ENCODE measurements around the gene SPOCK1. TPM values are rescaled to one million over a fixed set of nuclear protein-coding genes. Genes with fewer than 3 reads are reported as not detected.
"Not testable (repeated sequence)": the region's sequence is repeated elsewhere in the genome, so short reads cannot be mapped to it uniquely, and the experiment has no call there.

The SPOCK1 gene
- total RNA-seq, 1 donor from 2014 or later: 19.6 TPM

- ATAC-seq (ENCODE audit: poor library complexity) (no peak), DNase-seq (no peak)
- intact Hi-C loops (cut with DNase I): no loop called here
Observed at GRCh38 chr5:137234973-137235943, 263.9 kb downstream of the SPOCK1 start.

- intact Hi-C loops (cut with DNase I): no loop called here
- ATAC-seq (ENCODE audit: poor library complexity): no peak
- DNase-seq: no peak
Observed at GRCh38 chr5:137233726-137234125, 265.4 kb downstream of the SPOCK1 start.

GRCh38 chr5:137233304-137233703 lies 265.8 kb downstream of the SPOCK1 start:
- intact Hi-C loops (cut with DNase I); DNase-seq; ATAC-seq (ENCODE audit: poor library complexity): not testable (repeated sequence)

- ATAC-seq (ENCODE audit: poor library complexity) (no peak), DNase-seq (no peak)
- intact Hi-C loops (cut with DNase I): no loop called here
Observed at GRCh38 chr5:137231540-137231939, 267.6 kb downstream of the SPOCK1 start.

- ATAC-seq (ENCODE audit: poor library complexity) (no peak), DNase-seq (no peak)
- intact Hi-C loops (cut with DNase I): no loop called here
Observed at GRCh38 chr5:137228816-137229215, 270.3 kb downstream of the SPOCK1 start.

- intact Hi-C loops (cut with DNase I): no loop called here
- DNase-seq: no peak
- no peak for ATAC-seq (ENCODE audit: poor library complexity)
Observed at GRCh38 chr5:137226081-137226480, 273.0 kb downstream of the SPOCK1 start.

GRCh38 chr5:137223324-137224295 lies 275.5 kb downstream of the SPOCK1 start:
- intact Hi-C loops (cut with DNase I): loop anchor here (5.0 kb wide), 1 partner anchor 421 kb away; no protein-coding TSS in a partner anchor
- ATAC-seq (ENCODE audit: poor library complexity) (peak; percentile 82), DNase-seq (no peak)

- intact Hi-C loops (cut with DNase I): loop anchor here (5.0 kb wide), 1 partner anchor 420 kb away; no protein-coding TSS in a partner anchor
- ATAC-seq (ENCODE audit: poor library complexity): no peak
- no peak for DNase-seq
Observed at GRCh38 chr5:137221943-137222342, 277.2 kb downstream of the SPOCK1 start.

- DNase-seq (no peak), ATAC-seq (ENCODE audit: poor library complexity) (peak; percentile 57)
- intact Hi-C loops (cut with DNase I): loop anchor here (5.0 kb wide), 1 partner anchor 418 kb away; no protein-coding TSS in a partner anchor
Observed at GRCh38 chr5:137220523-137220927, 278.6 kb downstream of the SPOCK1 start.

GRCh38 chr5:137218896-137219295 lies 280.2 kb downstream of the SPOCK1 start:
- DNase-seq (no peak), ATAC-seq (ENCODE audit: poor library complexity) (no peak)
- intact Hi-C loops (cut with DNase I): no loop called here

GRCh38 chr5:137218471-137218870 lies 280.7 kb downstream of the SPOCK1 start:
- intact Hi-C loops (cut with DNase I): no loop called here
- DNase-seq (no peak), ATAC-seq (ENCODE audit: poor library complexity) (no peak)

- no peak for ATAC-seq (ENCODE audit: poor library complexity)
- no peak for DNase-seq
- intact Hi-C loops (cut with DNase I): no loop called here
Observed at GRCh38 chr5:137217599-137218200, 281.4 kb downstream of the SPOCK1 start.

GRCh38 chr5:137216976-137217598 lies 282.0 kb downstream of the SPOCK1 start:
- ATAC-seq (ENCODE audit: poor library complexity) (no peak), DNase-seq (no peak)
- intact Hi-C loops (cut with DNase I): no loop called here

- DNase-seq (no peak), ATAC-seq (ENCODE audit: poor library complexity) (no peak)
- intact Hi-C loops (cut with DNase I): no loop called here
Observed at GRCh38 chr5:137215780-137216179, 283.3 kb downstream of the SPOCK1 start.

GRCh38 chr5:137215261-137215660 lies 283.9 kb downstream of the SPOCK1 start:
- no peak for ATAC-seq (ENCODE audit: poor library complexity)
- intact Hi-C loops (cut with DNase I): no loop called here
- DNase-seq: no peak

GRCh38 chr5:137214446-137215189 lies 284.5 kb downstream of the SPOCK1 start:
- no peak for ATAC-seq (ENCODE audit: poor library complexity)
- intact Hi-C loops (cut with DNase I): no loop called here
- no peak for DNase-seq

GRCh38 chr5:137212471-137212870 lies 286.7 kb downstream of the SPOCK1 start:
- intact Hi-C loops (cut with DNase I): no loop called here
- no peak for ATAC-seq (ENCODE audit: poor library complexity)
- DNase-seq: no peak

Data from Right ventricle myocardium superior (tissue), 1 donor.